Neuronal stem cell (in vitro differentiated cells): ENCODE results near the gene EXO1.
A peak's percentile ranks its signal among the peaks of the same experiment; 100 is the strongest.
"Not testable (repeated sequence)": the region's sequence is repeated elsewhere in the genome, so short reads cannot be mapped to it uniquely, and the experiment has no call there.

Source experiments
- DNase-seq: peaks from one replicate; pipeline ENCODE4 v3.0.0-alpha.2; 2013; ENCODE audit warnings: low spot score
- H2AFZ ChIP-seq: one replicate; pipeline ENCODE4 v1.6.1; 2013; ENCODE audit warnings: mild to moderate bottlenecking, low read length, inconsistent platforms
- H2AK5ac ChIP-seq: 2 replicates; pipeline ENCODE4 v1.6.1; 2013; ENCODE audit warnings: low read depth, mild to moderate bottlenecking, inconsistent platforms, low read length, moderate library complexity, mixed read lengths
- H2BK120ac ChIP-seq: 2 replicates; pipeline ENCODE4 v1.6.1; 2013; ENCODE audit warnings: low read depth, mild to moderate bottlenecking, inconsistent platforms, low read length, moderate library complexity, mixed read lengths
- H2BK12ac ChIP-seq: one replicate; pipeline ENCODE4 v1.6.1; 2013; ENCODE audit warnings: low read length, inconsistent platforms
- H2BK15ac ChIP-seq: 2 replicates; pipeline ENCODE4 v1.6.1; 2013; ENCODE audit warnings: mild to moderate bottlenecking, low read length, inconsistent platforms, mixed read lengths
- H2BK5ac ChIP-seq: one replicate; pipeline ENCODE4 v1.6.1; 2013; ENCODE audit warnings: inconsistent platforms, mild to moderate bottlenecking, low read length, moderate library complexity
- H3K14ac ChIP-seq: one replicate; pipeline ENCODE4 v1.6.1; 2013; ENCODE audit warnings: low read length, inconsistent platforms
- H3K18ac ChIP-seq: 2 replicates; pipeline ENCODE4 v1.6.1; 2013; ENCODE audit warnings: low read length, inconsistent platforms
- H3K23ac ChIP-seq: 2 replicates; pipeline ENCODE4 v1.6.1; 2013; ENCODE audit warnings: low read depth, mild to moderate bottlenecking, mixed read lengths, low read length, inconsistent platforms; ENCODE audit not compliant: poor library complexity
- H3K27ac ChIP-seq: replicated peaks from 3 replicates; pipeline ENCODE4 v1.5.1; 2013; ENCODE audit warnings: low read length, inconsistent platforms
- H3K27me3 ChIP-seq, 3 experiments: 2 replicates each; pipeline ENCODE4 v1.6.1; 2013; ENCODE audit warnings: low read length in 3 of 3, mild to moderate bottlenecking in 2 of 3, inconsistent platforms in 1 of 3, low read depth in 1 of 3, mixed read lengths in 1 of 3, moderate library complexity in 1 of 3; ENCODE audit not compliant: control insufficient read depth in 3 of 3, insufficient read depth in 3 of 3
- H3K36me3 ChIP-seq, 2 donors: replicated peaks in 1 of 2; 2 replicates each; pipeline ENCODE4 v1.6.1; 2013; ENCODE audit warnings: low read length in 2 of 2; ENCODE audit not compliant: control insufficient read depth in 2 of 2, insufficient read depth in 2 of 2
- H3K4ac ChIP-seq: 2 replicates; pipeline ENCODE4 v1.6.1; 2013; ENCODE audit warnings: inconsistent platforms, mild to moderate bottlenecking, low read length, moderate library complexity
- H3K4me1 ChIP-seq, 2 donors: 1 replicate in 1 of 2; 2 replicates in 1 of 2; pipeline ENCODE4 v1.6.1; 2013; ENCODE audit warnings: low read length in 2 of 2, low read depth in 1 of 2; ENCODE audit not compliant: control insufficient read depth in 2 of 2, insufficient read depth in 1 of 2
- H3K4me2 ChIP-seq: one replicate; pipeline ENCODE4 v1.6.1; 2013; ENCODE audit warnings: mild to moderate bottlenecking, low read length, inconsistent platforms; ENCODE audit not compliant: insufficient read depth, poor library complexity, severe bottlenecking
- H3K4me3 ChIP-seq, 2 donors: 2 replicates each; pipeline ENCODE4 v1.5.1; 2013; ENCODE audit warnings: low read length in 2 of 2, mild to moderate bottlenecking in 2 of 2, inconsistent platforms in 1 of 2, moderate library complexity in 1 of 2
- H3K79me1 ChIP-seq: one replicate; pipeline ENCODE4 v1.6.1; 2013; ENCODE audit warnings: low read depth, mild to moderate bottlenecking, inconsistent platforms, low read length, moderate library complexity
- H3K9ac ChIP-seq: one replicate; pipeline ENCODE4 v1.6.1; 2013; ENCODE audit warnings: mild to moderate bottlenecking, low read depth, low read length, inconsistent platforms; ENCODE audit not compliant: poor library complexity
- H3K9me3 ChIP-seq, 2 donors: replicated peaks in 1 of 2; 2 replicates each; pipeline versions ENCODE3 to v1.6.1; 2013; ENCODE audit warnings: low read length in 2 of 2, mild to moderate bottlenecking in 2 of 2, inconsistent platforms in 1 of 2, low read depth in 1 of 2, mixed read lengths in 1 of 2, moderate library complexity in 1 of 2; ENCODE audit not compliant: control insufficient read depth in 2 of 2, insufficient read depth in 1 of 2
- H4K8ac ChIP-seq: one replicate; pipeline ENCODE4 v1.6.1; 2013; ENCODE audit warnings: low read depth, mild to moderate bottlenecking, inconsistent platforms, low read length, moderate library complexity
- H4K91ac ChIP-seq: one replicate; pipeline ENCODE4 v1.6.1; 2013; ENCODE audit warnings: low read length, low read depth, mild to moderate bottlenecking, inconsistent platforms; ENCODE audit not compliant: poor library complexity
- WGBS, 2 donors: extraction: QIAGEN DNeasy Blood & Tissue Kit; methylation state at CpG; one replicate each; pipeline ENCODE4 v1.1.7; 2013; ENCODE audit warnings: missing lambda C conversion rate in 2 of 2, mixed read lengths in 1 of 2; ENCODE audit not compliant: insufficient read length in 2 of 2, insufficient replicate concordance in 1 of 2; ENCODE audit errors: extremely low coverage in 2 of 2; 5-methylcytosine and 5-hydroxymethylcytosine counted together

EXO1 gene

DNA sequence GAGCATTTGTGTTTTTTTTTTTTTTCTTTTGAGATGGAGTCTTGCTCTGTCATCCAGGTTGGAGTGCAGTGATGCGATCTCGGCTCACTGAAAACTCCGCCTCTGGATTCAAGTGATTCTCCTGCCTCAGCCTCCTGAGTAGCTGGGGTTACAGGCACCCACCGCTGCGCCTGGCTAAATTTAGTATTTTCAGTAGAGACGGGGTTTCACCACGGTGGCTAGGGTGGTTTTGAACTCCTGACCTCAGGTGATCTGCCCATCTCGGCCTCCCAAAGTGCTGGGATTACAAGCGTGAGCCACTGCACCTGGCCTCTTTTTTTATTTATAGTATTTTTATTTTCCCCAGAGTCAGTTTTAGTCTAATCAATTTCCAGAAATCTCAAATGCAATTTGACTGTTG is 21.4 kb upstream of the EXO1 start:
- H2BK120ac ChIP-seq, H2BK5ac ChIP-seq, H3K4me2 ChIP-seq, H3K23ac ChIP-seq, H3K27me3 ChIP-seq, H4K8ac ChIP-seq, H3K9me3 ChIP-seq, H3K4me3 ChIP-seq, H2BK12ac ChIP-seq, H3K27ac ChIP-seq, H3K18ac ChIP-seq, H3K36me3 ChIP-seq, H2AFZ ChIP-seq, H2BK15ac ChIP-seq, H2AK5ac ChIP-seq, H3K14ac ChIP-seq, DNase-seq, H3K4ac ChIP-seq, H3K79me1 ChIP-seq, H3K4me1 ChIP-seq, H4K91ac ChIP-seq, H3K9ac ChIP-seq: not testable (repeated sequence)
- WGBS, 2 donors, result no CpG with 5 or more reads among the region's 9 CpGs

DNA sequence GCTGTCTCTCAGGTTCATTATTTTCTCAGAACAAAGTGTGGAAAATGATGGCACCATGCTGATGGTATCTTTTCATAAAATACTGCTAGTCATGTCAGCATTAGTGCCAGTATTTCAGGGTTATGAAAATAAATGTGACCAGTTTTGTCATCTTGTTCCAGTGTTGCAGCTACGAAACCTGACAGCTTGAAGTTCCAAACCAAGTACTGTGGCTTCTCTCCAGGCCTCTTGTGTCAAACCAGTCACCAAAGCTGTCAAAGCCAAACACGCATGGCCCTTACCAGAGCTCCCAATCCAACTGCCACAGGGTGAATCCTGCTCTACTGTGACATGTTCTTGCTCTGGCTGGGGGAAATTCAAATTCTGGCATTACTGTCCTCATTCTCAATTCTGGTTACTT is 20.7 kb upstream of the EXO1 start:
- DNase-seq, result no peak
- H3K18ac ChIP-seq, result no peak overlapping the region
- no peaks in the 10 kb centered on the region for H3K4me1 ChIP-seq
- H3K23ac ChIP-seq, result no peak overlapping the region
- H3K4ac ChIP-seq, result no peak overlapping the region
- no peak overlapping the region for H2AK5ac ChIP-seq
- H3K9me3 ChIP-seq, result no peaks in the 10 kb centered on the region
- H3K4me2 ChIP-seq, result no peak overlapping the region
- H4K8ac ChIP-seq, result no peak overlapping the region
- H3K36me3 ChIP-seq, result no peaks in the 10 kb centered on the region
- H3K9ac ChIP-seq, result no peak overlapping the region
- H3K79me1 ChIP-seq, result no peaks in the 10 kb centered on the region
- H3K27me3 ChIP-seq, result no peaks in the 10 kb centered on the region
- H2BK12ac ChIP-seq, result no peak overlapping the region
- no peak overlapping the region for H4K91ac ChIP-seq
- H2BK5ac ChIP-seq, result no peak overlapping the region
- H3K4me3 ChIP-seq, result no peak overlapping the region
- no peak overlapping the region for H2AFZ ChIP-seq
- H3K27ac ChIP-seq, result no peak overlapping the region
- no peak overlapping the region for H3K14ac ChIP-seq
- no peak overlapping the region for H2BK120ac ChIP-seq
- WGBS, 2 donors, result no CpG with 5 or more reads among the region's 2 CpGs
- no peak overlapping the region for H2BK15ac ChIP-seq

DNA sequence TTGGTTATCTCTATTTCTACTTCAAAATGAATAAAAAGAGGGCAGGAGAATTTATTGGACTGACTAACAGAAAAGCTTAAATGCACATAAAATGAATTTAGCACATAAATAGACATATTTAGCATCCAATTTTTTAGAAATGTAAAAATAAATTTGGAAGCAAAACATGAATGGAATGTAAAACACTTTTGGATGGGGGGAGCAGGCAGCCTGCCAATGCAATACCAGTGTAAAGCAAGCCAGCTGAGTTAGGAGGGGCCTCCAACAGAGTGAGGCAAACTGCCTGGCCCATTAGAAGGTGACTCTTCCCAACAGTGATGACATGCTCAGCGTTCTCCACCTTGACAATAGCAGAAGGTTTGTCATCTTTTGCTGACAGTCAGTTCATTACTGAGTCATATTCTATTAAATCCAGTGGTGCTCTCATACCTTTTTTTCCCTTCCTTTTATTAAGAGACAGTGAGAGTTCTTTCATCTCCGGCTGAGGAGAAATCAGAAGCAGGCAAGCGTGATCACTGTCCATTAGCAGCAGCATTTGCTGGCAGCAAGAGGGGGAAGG is 19.5 kb upstream of the EXO1 start:
- no peak overlapping the region for H2BK5ac ChIP-seq
- DNase-seq, result no peak
- H3K4ac ChIP-seq, result no peak overlapping the region
- H3K23ac ChIP-seq, result no peak overlapping the region
- no peak overlapping the region for H4K91ac ChIP-seq
- no peak overlapping the region for H4K8ac ChIP-seq
- no peaks in the 10 kb centered on the region for H3K79me1 ChIP-seq
- H2AFZ ChIP-seq, result peak overlapping the region; percentile 2
- no peak overlapping the region for H3K9ac ChIP-seq
- no CpG with 5 or more reads among the region's 3 CpGs for WGBS, 2 donors
- H3K9me3 ChIP-seq, result no peaks in the 10 kb centered on the region
- H2AK5ac ChIP-seq, result no peak overlapping the region
- H3K4me3 ChIP-seq, result no peak overlapping the region
- H3K36me3 ChIP-seq, result no peaks in the 10 kb centered on the region
- H3K27me3 ChIP-seq, result peaks cover 0 to 4% (median 0%) of the 10 kb centered on the region in 3 experiments
- no peaks in the 10 kb centered on the region for H3K4me1 ChIP-seq
- H2BK15ac ChIP-seq, result no peak overlapping the region
- no peak overlapping the region for H3K14ac ChIP-seq
- H2BK120ac ChIP-seq, result no peak overlapping the region
- peak overlapping the region; percentile 1 for H3K18ac ChIP-seq
- no peak overlapping the region for H2BK12ac ChIP-seq
- H3K4me2 ChIP-seq, result no peak overlapping the region
- H3K27ac ChIP-seq, result no peak overlapping the region

GRCh38 chr1:241829468-241829867 is 18.5 kb upstream of the EXO1 start:
- H3K4me3 ChIP-seq, result no peak overlapping the region
- H3K14ac ChIP-seq, result no peak overlapping the region
- H4K8ac ChIP-seq, result no peak overlapping the region
- no peak overlapping the region for H3K18ac ChIP-seq
- H3K4me1 ChIP-seq, result no peaks in the 10 kb centered on the region
- no peak overlapping the region for H2AFZ ChIP-seq
- no peak overlapping the region for H3K4ac ChIP-seq
- no peak overlapping the region for H2BK5ac ChIP-seq
- H3K36me3 ChIP-seq, result no peaks in the 10 kb centered on the region
- no peak overlapping the region for H2BK12ac ChIP-seq
- H3K27me3 ChIP-seq, result peaks cover 0 to 4% (median 0%) of the 10 kb centered on the region in 3 experiments
- no peak overlapping the region for H2AK5ac ChIP-seq
- no peak overlapping the region for H2BK15ac ChIP-seq
- H3K79me1 ChIP-seq, result no peaks in the 10 kb centered on the region
- no peak overlapping the region for H3K27ac ChIP-seq
- H3K9ac ChIP-seq, result no peak overlapping the region
- no peak overlapping the region for H3K23ac ChIP-seq
- DNase-seq, result no peak
- no peaks in the 10 kb centered on the region for H3K9me3 ChIP-seq
- H2BK120ac ChIP-seq, result no peak overlapping the region
- no peak overlapping the region for H4K91ac ChIP-seq
- H3K4me2 ChIP-seq, result no peak overlapping the region
